Mucosa of rectum (tissue), 2 donors: ENCODE results near the gene ASMTL.

Source experiments
- H3K27ac ChIP-seq, 2 donors: one replicate each; pipeline ENCODE4 v1.7.0; 2013; ENCODE audit warnings: inconsistent platforms in 2 of 2, low read depth in 2 of 2, low read length in 2 of 2
- H3K27me3 ChIP-seq, 2 donors: one replicate each; pipeline ENCODE4 v1.7.0; 2013; ENCODE audit warnings: low read length in 2 of 2; ENCODE audit not compliant: control insufficient read depth in 2 of 2, insufficient read depth in 2 of 2
- H3K36me3 ChIP-seq, 2 donors: one replicate each; pipeline ENCODE4 v1.7.0; 2013; ENCODE audit warnings: low read length in 2 of 2; ENCODE audit not compliant: control insufficient read depth in 2 of 2, insufficient read depth in 2 of 2
- H3K4me1 ChIP-seq, 2 donors: one replicate each; pipeline ENCODE4 v1.7.0; 2013; ENCODE audit warnings: low read length in 2 of 2, mild to moderate bottlenecking in 1 of 2; ENCODE audit not compliant: control insufficient read depth in 2 of 2, insufficient read depth in 2 of 2
- H3K4me3 ChIP-seq, 2 donors: one replicate each; pipeline ENCODE4 v1.7.0; 2013; ENCODE audit warnings: low read length in 2 of 2
- H3K9ac ChIP-seq, 2 donors: one replicate each; pipeline ENCODE4 v1.7.0; 2013; ENCODE audit warnings: low read length in 2 of 2, low read depth in 1 of 2, mild to moderate bottlenecking in 1 of 2
- H3K9me3 ChIP-seq, 2 donors: one replicate each; pipeline ENCODE4 v1.7.0; 2013; ENCODE audit warnings: low read length in 2 of 2; ENCODE audit not compliant: control insufficient read depth in 2 of 2
- donor health status: healthy.
- donor health status: Normal muscosa, but diverticular disease.

The ASMTL gene

GRCh38 chrX:1361275-1361674 is 91.4 kb downstream of the ASMTL start:
- H3K36me3 ChIP-seq, result no peaks in the 10 kb centered on the region
- H3K4me1 ChIP-seq, result no peaks in the 10 kb centered on the region
- no peak overlapping the region for H3K4me3 ChIP-seq
- no peaks in the 10 kb centered on the region for H3K27me3 ChIP-seq
- peaks cover 0 to 2% of the 10 kb centered on the region in 2 donors for H3K9me3 ChIP-seq
- H3K9ac ChIP-seq, result no peak overlapping the region
- no peak overlapping the region for H3K27ac ChIP-seq

DNA sequence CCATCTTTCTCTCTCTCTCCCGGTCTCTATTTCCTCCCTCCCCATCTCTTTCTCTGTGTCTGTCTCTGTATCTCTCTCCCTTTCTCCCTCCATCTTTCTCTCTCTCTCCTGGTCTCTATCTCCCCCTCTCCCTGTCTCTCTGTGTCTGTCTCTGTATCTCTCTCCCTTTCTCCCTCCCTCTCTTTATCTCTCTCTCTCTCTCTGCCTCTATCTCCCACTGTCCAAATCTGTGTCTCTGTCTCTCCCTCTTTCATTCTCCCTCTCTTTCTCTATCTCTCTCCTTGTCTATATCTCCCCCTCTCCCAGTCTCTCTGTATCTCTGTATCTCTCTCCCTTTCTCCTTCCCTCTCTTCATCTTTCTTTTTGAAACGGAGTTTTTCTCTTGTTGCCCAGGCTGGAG is 92.5 kb downstream of the ASMTL start:
- Histone ChIP-seq H3K36me3 (no peaks in the 10 kb centered on the region), H3K4me3 (no peak overlapping the region), H3K27me3 (no peaks in the 10 kb centered on the region), H3K4me1 (no peaks in the 10 kb centered on the region), H3K9me3 (peaks cover 0 to 2% of the 10 kb centered on the region in 2 donors), H3K9ac (no peak overlapping the region), H3K27ac (no peak overlapping the region)

DNA sequence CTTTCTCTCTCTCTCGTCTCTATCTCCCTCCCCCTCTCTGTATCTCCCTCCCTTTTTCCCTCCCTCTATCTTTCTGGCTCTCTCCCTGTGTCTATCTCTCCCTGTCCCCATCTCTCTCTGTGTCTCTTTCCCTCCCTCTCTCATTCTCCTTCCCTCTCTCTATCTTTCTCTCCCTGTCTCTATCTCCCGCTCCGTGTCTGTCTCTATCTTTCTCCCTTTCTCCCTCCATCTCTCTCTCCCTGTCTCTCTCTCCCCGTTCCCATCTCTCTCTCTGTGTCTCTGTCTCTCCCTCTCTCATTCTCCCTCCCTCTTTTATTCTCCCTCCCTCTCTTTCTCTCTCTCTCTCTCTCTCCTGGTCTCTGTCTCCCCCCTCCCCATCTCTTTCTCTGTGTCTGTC is 93.2 kb downstream of the ASMTL start:
- Histone ChIP-seq H3K9ac (no peak overlapping the region), H3K4me3 (no peak overlapping the region), H3K27me3 (no peaks in the 10 kb centered on the region), H3K27ac (no peak overlapping the region), H3K9me3 (peaks cover 0 to 2% of the 10 kb centered on the region in 2 donors), H3K4me1 (no peaks in the 10 kb centered on the region), H3K36me3 (no peaks in the 10 kb centered on the region)

DNA sequence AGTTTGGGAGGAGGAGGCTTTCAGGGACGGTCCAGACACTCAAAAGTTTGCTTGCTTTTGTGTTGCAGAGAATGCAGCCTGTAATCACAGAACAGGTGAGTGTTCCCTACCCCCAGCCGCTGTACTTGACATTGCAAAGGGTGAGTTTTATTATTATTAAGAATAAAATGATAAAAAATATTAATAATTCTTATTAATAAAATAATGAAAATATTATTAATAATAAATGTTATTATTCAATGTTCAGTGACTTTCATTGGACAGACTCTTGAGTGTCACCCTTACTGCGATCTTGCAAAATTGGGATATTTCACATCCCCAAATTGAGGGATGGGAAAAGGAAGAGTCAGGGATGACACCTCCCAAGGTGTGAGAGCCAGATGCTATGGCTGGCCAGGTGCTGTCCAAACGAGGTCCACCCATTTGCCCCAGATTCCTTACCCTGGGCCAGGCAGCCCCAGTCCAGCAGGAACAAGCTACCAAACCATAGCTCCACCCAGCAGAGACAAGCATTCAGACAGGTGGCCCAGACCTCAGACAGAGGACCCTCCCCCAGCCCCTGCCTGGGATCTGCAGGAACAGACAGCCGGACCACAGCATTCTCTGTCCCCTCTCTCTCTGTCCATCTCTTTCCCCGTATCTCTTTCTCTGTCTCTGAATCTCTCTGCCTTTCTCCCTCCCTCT is 93.8 kb downstream of the ASMTL start:
- H3K9me3 ChIP-seq, result peaks cover 0 to 2% of the 10 kb centered on the region in 2 donors
- no peaks in the 10 kb centered on the region for H3K36me3 ChIP-seq
- no peaks in the 10 kb centered on the region for H3K4me1 ChIP-seq
- H3K27me3 ChIP-seq, result no peaks in the 10 kb centered on the region
- H3K9ac ChIP-seq, result no peak overlapping the region
- no peak overlapping the region for H3K27ac ChIP-seq
- no peak overlapping the region for H3K4me3 ChIP-seq

DNA sequence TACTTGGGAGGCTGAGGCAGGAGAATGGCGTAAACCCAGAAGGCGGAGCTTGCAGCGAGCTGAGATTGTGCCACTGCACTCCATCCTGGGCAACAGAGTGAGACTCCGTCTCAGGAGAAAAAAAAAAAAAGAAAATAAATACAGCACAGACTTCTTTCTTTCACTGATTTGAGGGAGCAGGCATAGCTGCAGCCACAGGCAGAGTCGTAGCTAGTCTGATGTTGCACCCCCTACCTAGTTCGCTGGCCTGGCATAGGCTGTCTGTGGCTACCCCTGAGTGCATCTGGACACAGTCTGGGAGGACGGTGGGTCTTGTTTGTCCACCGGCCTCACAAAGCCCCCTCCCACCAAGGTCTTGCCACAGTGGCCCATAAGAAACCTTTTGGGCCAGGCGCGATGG is 94.7 kb downstream of the ASMTL start:
- Histone ChIP-seq H3K27me3 (no peaks in the 10 kb centered on the region), H3K36me3 (no peaks in the 10 kb centered on the region), H3K4me1 (no peaks in the 10 kb centered on the region), H3K27ac (no peak overlapping the region), H3K9me3 (peaks cover 0 to 2% of the 10 kb centered on the region in 2 donors), H3K9ac (no peak overlapping the region), H3K4me3 (no peak overlapping the region)

- H3K36me3 ChIP-seq, result no peaks in the 10 kb centered on the region
- H3K27ac ChIP-seq, result no peak overlapping the region
- no peaks in the 10 kb centered on the region for H3K27me3 ChIP-seq
- no peak overlapping the region for H3K9ac ChIP-seq
- no peak overlapping the region for H3K4me3 ChIP-seq
- no peaks in the 10 kb centered on the region for H3K4me1 ChIP-seq
- H3K9me3 ChIP-seq, result peaks cover 0 to 2% of the 10 kb centered on the region in 2 donors
Measured at GRCh38 chrX:1355131-1356046, 97.3 kb downstream of the ASMTL start.

GRCh38 chrX:1354036-1355019 is 98.4 kb downstream of the ASMTL start:
- no peaks in the 10 kb centered on the region for H3K36me3 ChIP-seq
- no peak overlapping the region for H3K27ac ChIP-seq
- no peak overlapping the region for H3K4me3 ChIP-seq
- no peaks in the 10 kb centered on the region for H3K27me3 ChIP-seq
- no peaks in the 10 kb centered on the region for H3K4me1 ChIP-seq
- peaks cover 0 to 2% of the 10 kb centered on the region in 2 donors for H3K9me3 ChIP-seq
- no peak overlapping the region for H3K9ac ChIP-seq
